HepG2 (cell line): Measurements from ENCODE around the gene TBX6. TPM values are rescaled to one million over a fixed set of nuclear protein-coding genes. Genes with fewer than 3 reads are reported as not detected.

ENCODE experiments used
- AGO2 ChIP-seq: fragments of 200-400 bp; formaldehyde crosslinking; optimal IDR thresholded peaks from 2 replicates; pipeline ENCODE3; 2017; ENCODE audit warnings: mild to moderate bottlenecking, low read depth, low read length, moderate library complexity
- ATAD3A ChIP-seq: sonication (generic); formaldehyde crosslinking; IDR thresholded peaks from 2 replicates; pipeline ENCODE4 v1.4.0; 2020; ENCODE audit warnings: missing genetic modification reagents
- MNT ChIP-seq: fragments of 450-650 bp; IDR thresholded peaks from 2 replicates; pipeline ENCODE4 v1.6.1; 2016
- NR3C1 ChIP-seq: sonication (generic); formaldehyde crosslinking; IDR thresholded peaks from 2 replicates; pipeline ENCODE4 v1.4.0; 2020; ENCODE audit warnings: missing genetic modification reagents
- XRCC5 ChIP-seq: fragments of 200-400 bp; formaldehyde crosslinking; optimal IDR thresholded peaks from 2 replicates; pipeline ENCODE3; 2017; ENCODE audit warnings: mild to moderate bottlenecking, low read length
- ZNF253 ChIP-seq: sonication (generic); formaldehyde crosslinking; IDR thresholded peaks from 2 replicates; pipeline ENCODE4 v1.8.0; 2022; ENCODE audit warnings: mild to moderate bottlenecking, missing genetic modification reagents, borderline replicate concordance
- ZNF281 ChIP-seq: sonication (generic); formaldehyde crosslinking; IDR thresholded peaks from 2 replicates; pipeline ENCODE4 v1.4.0; 2020; ENCODE audit warnings: missing genetic modification reagents, borderline replicate concordance
- polyA plus RNA-seq, 8 experiments: library from polyadenylated mRNA; depleted of rRNA in 3 of 8; stranded (reverse) in 7 of 8; unstranded in 1 of 8; fragments of >200 nt; fragmentation: Illumina TruSeq in 4 of 8; extraction: Trizol in 4 of 8; gene quantifications; 2 replicates each; pipeline versions ENCODE4 v1.2.1 to v1.2.3, GENCODE V29; 2011 to 2016; ENCODE audit warnings: low read depth in 4 of 8, missing spikeins in 1 of 8, mixed read lengths in 1 of 8; ENCODE audit not compliant: insufficient read depth in 1 of 8
- total RNA-seq, 5 experiments: library from RNA; depleted of rRNA; stranded (reverse); fragments of >200 nt; fragmentation: Illumina TruSeq; extraction: Trizol; gene quantifications; 2 replicates each; pipeline ENCODE4 v1.2.3, GENCODE V29; 2016; ENCODE audit warnings: low read depth in 1 of 5
- TF ChIP-seq, protein P1 (sequence below): sonication (generic); formaldehyde crosslinking; IDR thresholded peaks from 2 replicates; pipeline ENCODE4 v1.4.0; 2020; ENCODE audit warnings: mild to moderate bottlenecking, missing genetic modification reagents

TBX6 gene
- total and polyA plus RNA-seq, 2 of the 13 experiments (the other 11 are each of a cell fraction or from before 2014, with no cell fraction given) = 0.24 to 0.42 TPM

GRCh38 chr16:30065102-30065942, 26.4 kb downstream of the TBX6 start, which contains the start of gene ALDOA (continued):
- TF ChIP-seq, protein P1, sequence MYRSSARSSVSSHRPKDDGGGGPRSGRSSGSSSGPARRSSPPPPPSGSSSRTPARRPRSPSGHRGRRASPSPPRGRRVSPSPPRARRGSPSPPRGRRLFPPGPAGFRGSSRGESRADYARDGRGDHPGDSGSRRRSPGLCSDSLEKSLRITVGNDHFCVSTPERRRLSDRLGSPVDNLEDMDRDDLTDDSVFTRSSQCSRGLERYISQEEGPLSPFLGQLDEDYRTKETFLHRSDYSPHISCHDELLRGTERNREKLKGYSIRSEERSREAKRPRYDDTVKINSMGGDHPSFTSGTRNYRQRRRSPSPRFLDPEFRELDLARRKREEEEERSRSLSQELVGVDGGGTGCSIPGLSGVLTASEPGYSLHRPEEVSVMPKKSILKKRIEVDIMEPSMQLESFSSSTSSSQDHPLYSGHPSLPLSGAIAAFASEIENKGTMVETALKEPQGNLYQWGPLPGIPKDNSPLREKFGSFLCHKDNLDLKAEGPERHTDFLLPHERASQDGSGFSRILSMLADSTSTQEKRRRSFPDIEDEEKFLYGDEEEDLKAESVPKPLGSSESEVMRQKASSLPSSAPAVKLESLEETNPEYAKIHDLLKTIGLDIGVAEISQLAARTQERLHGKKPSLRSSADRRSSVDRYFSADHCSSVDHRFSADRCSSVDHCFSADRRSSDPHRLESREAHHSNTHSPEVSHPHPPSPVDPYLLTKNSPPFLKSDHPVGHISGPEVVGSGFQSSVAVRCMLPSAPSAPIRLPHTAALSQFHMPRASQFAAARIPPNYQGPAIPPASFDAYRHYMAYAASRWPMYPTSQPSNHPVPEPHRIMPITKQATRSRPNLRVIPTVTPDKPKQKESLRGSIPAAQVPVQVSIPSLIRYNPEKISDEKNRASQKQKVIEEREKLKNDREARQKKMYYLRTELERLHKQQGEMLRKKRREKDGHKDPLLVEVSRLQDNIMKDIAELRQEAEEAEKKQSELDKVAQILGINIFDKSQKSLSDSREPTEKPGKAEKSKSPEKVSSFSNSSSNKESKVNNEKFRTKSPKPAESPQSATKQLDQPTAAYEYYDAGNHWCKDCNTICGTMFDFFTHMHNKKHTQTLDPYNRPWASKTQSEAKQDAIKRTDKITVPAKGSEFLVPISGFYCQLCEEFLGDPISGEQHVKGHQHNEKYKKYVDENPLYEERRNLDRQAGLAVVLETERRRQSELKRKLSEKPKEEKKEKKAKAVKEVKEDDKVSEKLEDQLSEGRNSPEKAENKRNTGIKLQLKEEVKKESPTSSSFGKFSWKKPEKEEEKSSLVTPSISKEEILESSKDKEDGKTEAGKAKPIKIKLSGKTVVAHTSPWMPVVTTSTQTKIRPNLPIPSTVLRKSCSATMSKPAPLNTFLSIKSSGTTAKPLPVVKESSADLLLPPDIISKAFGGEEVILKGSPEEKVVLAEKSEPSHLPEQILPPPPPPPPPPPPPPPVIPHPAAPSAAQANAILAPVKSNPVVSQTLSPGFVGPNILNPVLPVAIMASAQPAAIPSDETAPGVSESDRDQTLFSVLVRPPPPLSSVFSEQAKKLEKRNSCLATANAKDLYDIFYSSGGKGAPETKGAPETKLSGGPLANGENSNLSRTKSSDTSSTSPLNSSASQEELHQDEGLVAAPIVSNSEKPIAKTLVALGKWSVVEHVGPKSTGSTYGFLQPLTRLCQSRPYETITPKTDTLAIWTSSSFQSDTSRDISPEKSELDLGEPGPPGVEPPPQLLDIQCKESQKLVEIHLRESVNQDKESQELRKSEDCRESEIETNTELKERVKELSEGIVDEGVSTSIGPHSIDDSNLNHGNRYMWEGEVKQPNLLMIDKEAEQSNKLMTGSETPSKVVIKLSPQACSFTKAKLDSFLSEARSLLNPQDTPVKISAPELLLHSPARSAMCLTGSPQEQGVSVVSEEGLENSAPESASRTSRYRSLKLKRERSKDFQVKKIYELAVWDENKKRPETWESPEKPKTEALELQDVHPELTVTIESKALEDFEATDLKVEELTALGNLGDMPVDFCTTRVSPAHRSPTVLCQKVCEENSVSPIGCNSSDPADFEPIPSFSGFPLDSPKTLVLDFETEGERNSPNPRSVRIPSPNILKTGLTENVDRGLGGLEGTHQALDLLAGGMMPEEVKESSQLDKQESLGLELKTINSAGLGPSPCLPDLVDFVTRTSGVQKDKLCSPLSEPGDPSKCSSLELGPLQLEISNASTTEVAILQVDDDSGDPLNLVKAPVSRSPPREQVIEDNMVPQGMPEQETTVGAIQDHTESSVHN = no peak; the same call in none of the 2 replicates
- TF ChIP-seq NR3C1 (CRISPR knock-in tag) = 0 out of 2 replicates have a peak, but pooled peaks have one; percentile 48
- peak; percentile 93 for TF ChIP-seq ZNF253
- TF ChIP-seq XRCC5 = peak; percentile 91
- peak; percentile 98 for TF ChIP-seq ZNF281 (CRISPR knock-in tag)
- peak; percentile 54; the same call in 1 of the 2 replicates for TF ChIP-seq ATAD3A (CRISPR knock-in tag)
- TF ChIP-seq AGO2 = peak; percentile 97
- peak; percentile 50; the same call in 1 of the 2 replicates for TF ChIP-seq MNT
